ENCODE measurements around the gene KCNJ5.

The KCNJ5 gene

GRCh38 chr11:128924104-128924503 is 32.9 kb downstream of the KCNJ5 start:
- Histone ChIP-seq H3K27me3 (ENCODE audit: control insufficient read depth, insufficient read depth, low read length) (no peaks in the 10 kb centered on the region), H3K4me1 (ENCODE audit: control insufficient read depth, insufficient read depth, low read length) (no peaks in the 10 kb centered on the region), H3K9ac (ENCODE audit: low read length) (no peak overlapping the region), H3K4me3 (ENCODE audit: low read length) (no peak overlapping the region), H3K27ac (ENCODE audit: low read depth, low read length) (no peak overlapping the region), H3K36me3 (ENCODE audit: control insufficient read depth, insufficient read depth, low read length) (no peaks in the 10 kb centered on the region)

- Histone ChIP-seq H3K4me1 (ENCODE audit: control insufficient read depth, insufficient read depth, low read length) (no peaks in the 10 kb centered on the region), H3K4me3 (ENCODE audit: low read length) (no peak overlapping the region), H3K36me3 (ENCODE audit: control insufficient read depth, insufficient read depth, low read length) (no peaks in the 10 kb centered on the region), H3K27me3 (ENCODE audit: control insufficient read depth, insufficient read depth, low read length) (no peaks in the 10 kb centered on the region), H3K9ac (ENCODE audit: low read length) (no peak overlapping the region), H3K27ac (ENCODE audit: low read depth, low read length) (no peak overlapping the region)
Measured at GRCh38 chr11:128924510-128925249, 33.5 kb downstream of the KCNJ5 start.

GRCh38 chr11:128925250-128925600 is 34.1 kb downstream of the KCNJ5 start:
- Histone ChIP-seq H3K27ac (ENCODE audit: low read depth, low read length) (no peak overlapping the region), H3K27me3 (ENCODE audit: control insufficient read depth, insufficient read depth, low read length) (no peaks in the 10 kb centered on the region), H3K4me3 (ENCODE audit: low read length) (no peak overlapping the region), H3K9ac (ENCODE audit: low read length) (no peak overlapping the region), H3K4me1 (ENCODE audit: control insufficient read depth, insufficient read depth, low read length) (no peaks in the 10 kb centered on the region), H3K36me3 (ENCODE audit: control insufficient read depth, insufficient read depth, low read length) (no peaks in the 10 kb centered on the region)

GRCh38 chr11:128926000-128926399 is 34.8 kb downstream of the KCNJ5 start:
- Histone ChIP-seq H3K27ac (ENCODE audit: low read depth, low read length) (no peak overlapping the region), H3K27me3 (ENCODE audit: control insufficient read depth, insufficient read depth, low read length) (no peaks in the 10 kb centered on the region), H3K9ac (ENCODE audit: low read length) (no peak overlapping the region), H3K36me3 (ENCODE audit: control insufficient read depth, insufficient read depth, low read length) (no peaks in the 10 kb centered on the region), H3K4me3 (ENCODE audit: low read length) (no peak overlapping the region), H3K4me1 (ENCODE audit: control insufficient read depth, insufficient read depth, low read length) (no peaks in the 10 kb centered on the region)

- Histone ChIP-seq H3K4me3 (ENCODE audit: low read length) (no peak overlapping the region), H3K4me1 (ENCODE audit: control insufficient read depth, insufficient read depth, low read length) (no peaks in the 10 kb centered on the region), H3K36me3 (ENCODE audit: control insufficient read depth, insufficient read depth, low read length) (no peaks in the 10 kb centered on the region), H3K27ac (ENCODE audit: low read depth, low read length) (no peak overlapping the region), H3K27me3 (ENCODE audit: control insufficient read depth, insufficient read depth, low read length) (no peaks in the 10 kb centered on the region), H3K9ac (ENCODE audit: low read length) (no peak overlapping the region)
Measured at GRCh38 chr11:128926437-128927107, 35.4 kb downstream of the KCNJ5 start.

- no peaks in the 10 kb centered on the region for H3K27me3 ChIP-seq (ENCODE audit: control insufficient read depth, insufficient read depth, low read length)
- no peak overlapping the region for H3K27ac ChIP-seq (ENCODE audit: low read depth, low read length)
- no peak overlapping the region for H3K4me3 ChIP-seq (ENCODE audit: low read length)
- H3K4me1 ChIP-seq (ENCODE audit: control insufficient read depth, insufficient read depth, low read length) = no peaks in the 10 kb centered on the region
- H3K9ac ChIP-seq (ENCODE audit: low read length) = no peak overlapping the region
- no peaks in the 10 kb centered on the region for H3K36me3 ChIP-seq (ENCODE audit: control insufficient read depth, insufficient read depth, low read length)
Measured at GRCh38 chr11:128927108-128927461, 35.9 kb downstream of the KCNJ5 start.

- Histone ChIP-seq H3K27ac (ENCODE audit: low read depth, low read length) (no peak overlapping the region), H3K9ac (ENCODE audit: low read length) (no peak overlapping the region), H3K4me1 (ENCODE audit: control insufficient read depth, insufficient read depth, low read length) (no peaks in the 10 kb centered on the region), H3K36me3 (ENCODE audit: control insufficient read depth, insufficient read depth, low read length) (no peaks in the 10 kb centered on the region), H3K4me3 (ENCODE audit: low read length) (no peak overlapping the region), H3K27me3 (ENCODE audit: control insufficient read depth, insufficient read depth, low read length) (no peaks in the 10 kb centered on the region)
Measured at GRCh38 chr11:128927683-128928336, 36.7 kb downstream of the KCNJ5 start.

GRCh38 chr11:128928400-128928799 is 37.2 kb downstream of the KCNJ5 start:
- Histone ChIP-seq H3K9ac (ENCODE audit: low read length) (no peak overlapping the region), H3K27ac (ENCODE audit: low read depth, low read length) (no peak overlapping the region), H3K27me3 (ENCODE audit: control insufficient read depth, insufficient read depth, low read length) (no peaks in the 10 kb centered on the region), H3K4me1 (ENCODE audit: control insufficient read depth, insufficient read depth, low read length) (no peaks in the 10 kb centered on the region), H3K36me3 (ENCODE audit: control insufficient read depth, insufficient read depth, low read length) (no peaks in the 10 kb centered on the region), H3K4me3 (ENCODE audit: low read length) (no peak overlapping the region)

- Histone ChIP-seq H3K27me3 (ENCODE audit: control insufficient read depth, insufficient read depth, low read length) (no peaks in the 10 kb centered on the region), H3K27ac (ENCODE audit: low read depth, low read length) (no peak overlapping the region), H3K4me3 (ENCODE audit: low read length) (no peak overlapping the region), H3K9ac (ENCODE audit: low read length) (no peak overlapping the region), H3K4me1 (ENCODE audit: control insufficient read depth, insufficient read depth, low read length) (no peaks in the 10 kb centered on the region), H3K36me3 (ENCODE audit: control insufficient read depth, insufficient read depth, low read length) (no peaks in the 10 kb centered on the region)
Measured at GRCh38 chr11:128929468-128929867, 38.3 kb downstream of the KCNJ5 start.

- Histone ChIP-seq H3K27ac (ENCODE audit: low read depth, low read length) (no peak overlapping the region), H3K9ac (ENCODE audit: low read length) (no peak overlapping the region), H3K27me3 (ENCODE audit: control insufficient read depth, insufficient read depth, low read length) (no peaks in the 10 kb centered on the region), H3K4me1 (ENCODE audit: control insufficient read depth, insufficient read depth, low read length) (no peaks in the 10 kb centered on the region), H3K4me3 (ENCODE audit: low read length) (no peak overlapping the region), H3K36me3 (ENCODE audit: control insufficient read depth, insufficient read depth, low read length) (no peaks in the 10 kb centered on the region)
Measured at GRCh38 chr11:128929991-128930390, 38.8 kb downstream of the KCNJ5 start.

- Histone ChIP-seq H3K27ac (ENCODE audit: low read depth, low read length) (no peak overlapping the region), H3K4me3 (ENCODE audit: low read length) (no peak overlapping the region), H3K4me1 (ENCODE audit: control insufficient read depth, insufficient read depth, low read length) (no peaks in the 10 kb centered on the region), H3K36me3 (ENCODE audit: control insufficient read depth, insufficient read depth, low read length) (no peaks in the 10 kb centered on the region), H3K27me3 (ENCODE audit: control insufficient read depth, insufficient read depth, low read length) (no peaks in the 10 kb centered on the region), H3K9ac (ENCODE audit: low read length) (no peak overlapping the region)
Measured at GRCh38 chr11:128931066-128931465, 39.9 kb downstream of the KCNJ5 start.

- Histone ChIP-seq H3K27me3 (ENCODE audit: control insufficient read depth, insufficient read depth, low read length) (no peaks in the 10 kb centered on the region), H3K27ac (ENCODE audit: low read depth, low read length) (no peak overlapping the region), H3K36me3 (ENCODE audit: control insufficient read depth, insufficient read depth, low read length) (no peaks in the 10 kb centered on the region), H3K9ac (ENCODE audit: low read length) (no peak overlapping the region), H3K4me1 (ENCODE audit: control insufficient read depth, insufficient read depth, low read length) (no peaks in the 10 kb centered on the region), H3K4me3 (ENCODE audit: low read length) (no peak overlapping the region)
Measured at GRCh38 chr11:128931668-128932067, 40.5 kb downstream of the KCNJ5 start.

Measured in rectal smooth muscle tissue (tissue), 1 donor.